ENCODE data around the gene MAD2L1BP. TPM values are rescaled to one million over a fixed set of nuclear protein-coding genes. Genes with fewer than 3 reads are reported as not detected.

MAD2L1BP gene
- total and polyA plus RNA-seq, 4 donors: 13.6 to 24.3 (median 16.4) TPM

- ATAC-seq (ENCODE audit: low FRiP score) (no peak), DNase-seq (no peak)
- no peak overlapping the region for H3K4me3 ChIP-seq (ENCODE audit: low read length in 2 of 2)
- WGBS, 2 donors: 89 to 92% methylated on average over 10 of the region's 10 CpGs
- peaks cover 2 to 3% of the 10 kb centered on the region in 2 donors for H3K36me3 ChIP-seq (ENCODE audit: control insufficient read depth in 1 of 2, insufficient read depth in 2 of 2, low read length in 1 of 2)
- no peak overlapping the region for H3K27ac ChIP-seq (ENCODE audit: low read depth in 1 of 2, low read length in 2 of 2)
- no peaks in the 10 kb centered on the region for H3K27me3 ChIP-seq (ENCODE audit: control insufficient read depth in 1 of 2, insufficient read depth in 2 of 2, low read length in 1 of 2)
- H3K9me3 ChIP-seq (ENCODE audit: control insufficient read depth, low read length): no peaks in the 10 kb centered on the region
- intact Hi-C loops (cut with DNase I): no loop called here
- H3K4me1 ChIP-seq (ENCODE audit: control insufficient read depth in 1 of 2, insufficient read depth in 2 of 2, low read length in 2 of 2): peaks cover 0 to under 1% of the 10 kb centered on the region in 2 donors
Observed at GRCh38 chr6:43622541-43622940, 13.1 kb upstream of the MAD2L1BP start.

GRCh38 chr6:43623880-43624785 lies 11.5 kb upstream of the MAD2L1BP start:
- intact Hi-C loops (cut with DNase I): no loop called here
- no peaks in the 10 kb centered on the region for H3K27me3 ChIP-seq (ENCODE audit: control insufficient read depth in 1 of 2, insufficient read depth in 2 of 2, low read length in 1 of 2)
- peaks cover under 1 to 2% of the 10 kb centered on the region in 2 donors for H3K36me3 ChIP-seq (ENCODE audit: control insufficient read depth in 1 of 2, insufficient read depth in 2 of 2, low read length in 1 of 2)
- no peak overlapping the region for H3K27ac ChIP-seq (ENCODE audit: low read depth in 1 of 2, low read length in 2 of 2)
- WGBS, 2 donors: 75 to 79% methylated on average over 12 of the region's 12 CpGs
- DNase-seq: no peak
- no peak for ATAC-seq (ENCODE audit: low FRiP score)
- peaks cover 0 to 3% of the 10 kb centered on the region in 2 donors for H3K4me1 ChIP-seq (ENCODE audit: control insufficient read depth in 1 of 2, insufficient read depth in 2 of 2, low read length in 2 of 2)
- H3K9me3 ChIP-seq (ENCODE audit: control insufficient read depth, low read length): no peaks in the 10 kb centered on the region
- no peak overlapping the region for H3K4me3 ChIP-seq (ENCODE audit: low read length in 2 of 2)

- DNase-seq: no peak
- Histone ChIP-seq H3K27me3 (ENCODE audit: control insufficient read depth in 1 of 2, insufficient read depth in 2 of 2, low read length in 1 of 2) (no peaks in the 10 kb centered on the region), H3K9me3 (ENCODE audit: control insufficient read depth, low read length) (no peaks in the 10 kb centered on the region), H3K4me1 (ENCODE audit: control insufficient read depth in 1 of 2, insufficient read depth in 2 of 2, low read length in 2 of 2) (peaks cover 0 to 3% of the 10 kb centered on the region in 2 donors), H3K27ac (ENCODE audit: low read depth in 1 of 2, low read length in 2 of 2) (no peak overlapping the region), H3K4me3 (ENCODE audit: low read length in 2 of 2) (no peak overlapping the region), H3K36me3 (ENCODE audit: control insufficient read depth in 1 of 2, insufficient read depth in 2 of 2, low read length in 1 of 2) (peaks cover 0 to 2% of the 10 kb centered on the region in 2 donors)
- intact Hi-C loops (cut with DNase I): no loop called here
- WGBS, 2 donors: 73 to 76% methylated on average over 7 of the region's 7 CpGs
- no peak for ATAC-seq (ENCODE audit: low FRiP score)
Observed at GRCh38 chr6:43624786-43625288, 10.8 kb upstream of the MAD2L1BP start.

GRCh38 chr6:43625393-43625992 lies 10.1 kb upstream of the MAD2L1BP start:
- intact Hi-C loops (cut with DNase I): no loop called here
- no peak for DNase-seq
- Histone ChIP-seq H3K36me3 (ENCODE audit: control insufficient read depth in 1 of 2, insufficient read depth in 2 of 2, low read length in 1 of 2) (peaks cover 0 to 2% of the 10 kb centered on the region in 2 donors), H3K4me1 (ENCODE audit: control insufficient read depth in 1 of 2, insufficient read depth in 2 of 2, low read length in 2 of 2) (peaks cover 0 to 3% of the 10 kb centered on the region in 2 donors), H3K27me3 (ENCODE audit: control insufficient read depth in 1 of 2, insufficient read depth in 2 of 2, low read length in 1 of 2) (no peaks in the 10 kb centered on the region), H3K27ac (ENCODE audit: low read depth in 1 of 2, low read length in 2 of 2) (no peak overlapping the region), H3K9me3 (ENCODE audit: control insufficient read depth, low read length) (no peaks in the 10 kb centered on the region), H3K4me3 (ENCODE audit: low read length in 2 of 2) (no peak overlapping the region)
- ATAC-seq (ENCODE audit: low FRiP score): no peak
- 92 to 94% methylated on average over 16 of the region's 16 CpGs for WGBS, 2 donors

- H3K9me3 ChIP-seq (ENCODE audit: control insufficient read depth, low read length): no peaks in the 10 kb centered on the region
- DNase-seq (peak; percentile 84 to 90), ATAC-seq (ENCODE audit: low FRiP score) (peak; percentile 30)
- H3K27me3 ChIP-seq (ENCODE audit: control insufficient read depth in 1 of 2, insufficient read depth in 2 of 2, low read length in 1 of 2): no peaks in the 10 kb centered on the region
- peaks cover 0 to 2% of the 10 kb centered on the region in 2 donors for H3K36me3 ChIP-seq (ENCODE audit: control insufficient read depth in 1 of 2, insufficient read depth in 2 of 2, low read length in 1 of 2)
- 57 to 61% methylated on average over 5 of the region's 5 CpGs for WGBS, 2 donors
- peaks cover 0 to 3% of the 10 kb centered on the region in 2 donors for H3K4me1 ChIP-seq (ENCODE audit: control insufficient read depth in 1 of 2, insufficient read depth in 2 of 2, low read length in 2 of 2)
- intact Hi-C loops (cut with DNase I): no loop called here
- no peak overlapping the region for H3K4me3 ChIP-seq (ENCODE audit: low read length in 2 of 2)
- H3K27ac ChIP-seq (ENCODE audit: low read depth in 1 of 2, low read length in 2 of 2): peak overlapping the region in 1 of 2 donors; percentile 61
Observed at GRCh38 chr6:43627008-43627825, 8.4 kb upstream of the MAD2L1BP start.

- Histone ChIP-seq H3K4me3 (ENCODE audit: low read length in 2 of 2) (peak overlapping the region; percentile 40 to 70), H3K27me3 (ENCODE audit: control insufficient read depth in 1 of 2, insufficient read depth in 2 of 2, low read length in 1 of 2) (no peaks in the 10 kb centered on the region), H3K27ac (ENCODE audit: low read depth in 1 of 2, low read length in 2 of 2) (peak overlapping the region; percentile 32 to 39), H3K36me3 (ENCODE audit: control insufficient read depth in 1 of 2, insufficient read depth in 2 of 2, low read length in 1 of 2) (no peaks in the 10 kb centered on the region), H3K4me1 (ENCODE audit: control insufficient read depth in 1 of 2, insufficient read depth in 2 of 2, low read length in 2 of 2) (peaks cover 0 to 3% of the 10 kb centered on the region in 2 donors), H3K9me3 (ENCODE audit: control insufficient read depth, low read length) (no peaks in the 10 kb centered on the region)
- no peak for ATAC-seq (ENCODE audit: low FRiP score)
- DNase-seq: peak in 1 of 2 donors; percentile 72
- 0 to 1% methylated on average over 25 of the region's 25 CpGs for WGBS, 2 donors
- intact Hi-C loops (cut with DNase I): no loop called here
Observed at GRCh38 chr6:43628393-43629103, 7.1 kb upstream of the MAD2L1BP start.

- Histone ChIP-seq H3K36me3 (ENCODE audit: control insufficient read depth in 1 of 2, insufficient read depth in 2 of 2, low read length in 1 of 2) (no peaks in the 10 kb centered on the region), H3K9me3 (ENCODE audit: control insufficient read depth, low read length) (no peaks in the 10 kb centered on the region), H3K27me3 (ENCODE audit: control insufficient read depth in 1 of 2, insufficient read depth in 2 of 2, low read length in 1 of 2) (no peaks in the 10 kb centered on the region), H3K4me1 (ENCODE audit: control insufficient read depth in 1 of 2, insufficient read depth in 2 of 2, low read length in 2 of 2) (peaks cover 0 to 3% of the 10 kb centered on the region in 2 donors), H3K4me3 (ENCODE audit: low read length in 2 of 2) (peak within 1 kb of the TSS; percentile 52 to 70), H3K27ac (ENCODE audit: low read depth in 1 of 2, low read length in 2 of 2) (peak within 1 kb of the TSS; percentile 88 to 89)
- DNase-seq (peak; percentile 99), ATAC-seq (ENCODE audit: low FRiP score) (peak; percentile 96)
- 0% methylated on average over 35 to 46 of the region's 46 CpGs for WGBS, 2 donors
- intact Hi-C loops (cut with DNase I): no loop called here
Observed at GRCh38 chr6:43629104-43629504, 6.5 kb upstream of the MAD2L1BP start, which contains the start of gene GTPBP2. GTPBP2 (minus strand) TSS chr6:43629264; CDS start chr6:43629162, 102 bp downstream.

Data from aorta (tissue), 5 donors.